Fibroblast of skin of back (primary cell): ENCODE results near the gene ANO1.
A peak's percentile ranks its signal among the peaks of the same experiment; 100 is the strongest.

ENCODE experiments used
- DNase-seq: peaks from one replicate; pipeline ENCODE4 v3.0.0-alpha.2; 2013

The ANO1 gene

GRCh38 chr11:70097783-70098563 is 19.9 kb downstream of the ANO1 start:
- no peak for DNase-seq

- DNase-seq, result no peak
Observed at GRCh38 chr11:70098936-70099335, 20.8 kb downstream of the ANO1 start.

GRCh38 chr11:70099578-70100279 is 21.6 kb downstream of the ANO1 start:
- DNase-seq, result no peak

- no peak for DNase-seq
Observed at GRCh38 chr11:70100280-70100603, 22.1 kb downstream of the ANO1 start.

- DNase-seq, result no peak
Observed at GRCh38 chr11:70100791-70101190, 22.7 kb downstream of the ANO1 start.

GRCh38 chr11:70103256-70103975 is 25.3 kb downstream of the ANO1 start:
- no peak for DNase-seq

- DNase-seq, result no peak
Observed at GRCh38 chr11:70104419-70104818, 26.3 kb downstream of the ANO1 start.

- DNase-seq, result no peak
Observed at GRCh38 chr11:70104961-70105360, 26.8 kb downstream of the ANO1 start.

- no peak for DNase-seq
Observed at GRCh38 chr11:70105369-70105754, 27.2 kb downstream of the ANO1 start.

- no peak for DNase-seq
Observed at GRCh38 chr11:70105755-70106571, 27.8 kb downstream of the ANO1 start.

- no peak for DNase-seq
Observed at GRCh38 chr11:70106757-70107156, 28.6 kb downstream of the ANO1 start.

GRCh38 chr11:70107191-70107590 is 29.1 kb downstream of the ANO1 start:
- no peak for DNase-seq

- DNase-seq, result no peak
Observed at GRCh38 chr11:70107756-70108155, 29.6 kb downstream of the ANO1 start.

- peak; percentile 53 for DNase-seq
Observed at GRCh38 chr11:70108250-70108649, 30.1 kb downstream of the ANO1 start.

- peak; percentile 81 for DNase-seq
Observed at GRCh38 chr11:70109006-70109405, 30.9 kb downstream of the ANO1 start.

- DNase-seq, result no peak
Observed at GRCh38 chr11:70109903-70110302, 31.8 kb downstream of the ANO1 start.

GRCh38 chr11:70110538-70111055 is 32.5 kb downstream of the ANO1 start:
- DNase-seq, result no peak

GRCh38 chr11:70111269-70112016 is 33.3 kb downstream of the ANO1 start:
- peak; percentile 80 for DNase-seq

- DNase-seq, result peak; percentile 16
Observed at GRCh38 chr11:70112017-70112434, 33.9 kb downstream of the ANO1 start.

GRCh38 chr11:70113801-70114200 is 35.7 kb downstream of the ANO1 start:
- DNase-seq, result no peak

GRCh38 chr11:70115778-70116177 is 37.7 kb downstream of the ANO1 start:
- DNase-seq, result no peak
